GM12878 (cell line): ENCODE data around the gene DICER1.

Experiments
- ATF3 ChIP-seq: IDR thresholded peaks from 2 replicates; pipeline ENCODE4 v1.6.1; 2011; ENCODE audit warnings: low read depth, mild to moderate bottlenecking, low read length, moderate library complexity, borderline replicate concordance; ENCODE audit errors: extremely low read depth
- CTCF ChIP-seq, 3 experiments: IDR thresholded peaks in 2 of 3; conservative IDR thresholded peaks in 1 of 3; 2 replicates each; pipeline ENCODE4 v1.5.1; 2011; ENCODE audit warnings: low read depth in 3 of 3, low read length in 3 of 3, mild to moderate bottlenecking in 3 of 3, control low read depth in 2 of 3, moderate library complexity in 2 of 3, inconsistent platforms in 1 of 3, mixed read lengths in 1 of 3; ENCODE audit not compliant: control insufficient read depth in 2 of 3, insufficient read depth in 1 of 3; ENCODE audit errors: extremely low read depth in 1 of 3
- E4F1 ChIP-seq: fragments of 450-650 bp; IDR thresholded peaks from 2 replicates; pipeline ENCODE4 v1.6.1; 2018; ENCODE audit warnings: borderline replicate concordance, mild to moderate bottlenecking; ENCODE audit not compliant: partially characterized antibody
- TAF1 ChIP-seq: IDR thresholded peaks from 2 replicates; pipeline ENCODE4 v1.6.1; 2011; ENCODE audit warnings: mild to moderate bottlenecking, low read depth, low read length, borderline replicate concordance
- YY1 ChIP-seq: IDR thresholded peaks from 2 replicates; pipeline ENCODE4 v1.6.1; 2011; ENCODE audit warnings: low read depth, mild to moderate bottlenecking, low read length
- ZNF24 ChIP-seq: fragments of 450-650 bp; IDR thresholded peaks from 2 replicates; pipeline ENCODE4 v1.6.1; 2017; ENCODE audit warnings: antibody characterized with exemption, mild to moderate bottlenecking
- TF ChIP-seq, protein P1 (sequence below): IDR thresholded peaks from 2 replicates; pipeline ENCODE4 v1.6.1; 2012; ENCODE audit warnings: low read depth, low read length, improper control_type of control experiment

GRCh38 chr14:95110178-95110577 is 47.2 kb downstream of the DICER1 start:
- TF ChIP-seq CTCF (IDR thresholded peaks at IDR 0.05 in 2 of 3, conservative IDR thresholded peaks at IDR 0.05 in 1 of 3; ENCODE audit: control insufficient read depth in 2 of 3, extremely low read depth in 1 of 3, insufficient read depth in 1 of 3, low read depth in 3 of 3, low read length in 3 of 3) (no peak), YY1 (no peak), E4F1 (no peak), ZNF24 (no peak), TAF1 (no peak), ATF3 (no peak)
- TF ChIP-seq, protein P1, sequence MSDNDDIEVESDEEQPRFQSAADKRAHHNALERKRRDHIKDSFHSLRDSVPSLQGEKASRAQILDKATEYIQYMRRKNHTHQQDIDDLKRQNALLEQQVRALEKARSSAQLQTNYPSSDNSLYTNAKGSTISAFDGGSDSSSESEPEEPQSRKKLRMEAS: no peak
